Body of pancreas (tissue), 4 donors: ENCODE data around the gene SLX4IP. TPM values are rescaled to one million over a fixed set of nuclear protein-coding genes. Genes with fewer than 3 reads are reported as not detected.

ENCODE experiments used
- ATAC-seq: fragments of 150-250 bp; one replicate; pipeline ENCODE4 v1.9.1; 2016
- DNase-seq, 4 donors: peaks; one replicate each; pipeline ENCODE4 v3.0.0-alpha.2; 2019
- H3K27ac ChIP-seq, 4 donors: fragments of 200-600 bp; sonication (generic); 1 replicate in 3 of 4; 2 replicates in 1 of 4; pipeline versions ENCODE4 v1.5.1 to v1.6.1; 2016 to 2019; ENCODE audit warnings: mild to moderate bottlenecking in 1 of 4, mixed read lengths in 1 of 4, moderate library complexity in 1 of 4
- H3K27me3 ChIP-seq, 2 donors: fragments of 200-600 bp; sonication (generic); one replicate each; pipeline ENCODE4 v1.6.0; 2016; ENCODE audit warnings: mild to moderate bottlenecking in 1 of 2
- H3K36me3 ChIP-seq, 2 donors: fragments of 200-600 bp; sonication (generic); replicated peaks in 1 of 2; 2 replicates each; pipeline ENCODE4 v1.5.1; 2016; ENCODE audit warnings: low read depth in 2 of 2; ENCODE audit not compliant: insufficient read depth in 1 of 2
- H3K4me1 ChIP-seq: fragments of 200-600 bp; sonication (generic); one replicate; pipeline ENCODE4 v1.6.0; 2016
- H3K4me3 ChIP-seq, 2 donors: fragments of 200-600 bp; sonication (generic); 1 replicate in 1 of 2; 2 replicates in 1 of 2; pipeline ENCODE4 v1.5.1; 2016 to 2019
- H3K9me3 ChIP-seq, 3 donors: fragments of 200-600 bp; sonication (generic); 1 replicate in 2 of 3; 2 replicates in 1 of 3; pipeline ENCODE4 v1.5.1; 2016
- CTCF ChIP-seq, 7 experiments: fragments of 450-650 bp in 4 of 7; fragments of 200-600 bp in 3 of 7; sonication (generic) in 3 of 7; IDR thresholded peaks; one replicate each; pipeline ENCODE4 v1.5.1; 2016 to 2019; ENCODE audit warnings: antibody characterized with exemption in 7 of 7
- POLR2A ChIP-seq, 3 donors: fragments of 450-650 bp; IDR thresholded peaks; one replicate each; pipeline ENCODE4 v1.6.1; 2016; ENCODE audit warnings: antibody characterized with exemption in 3 of 3, mild to moderate bottlenecking in 2 of 3
- WGBS, 2 donors: methylation state at CpG; one replicate each; pipeline ENCODE4 v1.1.5; 2017; 5-methylcytosine and 5-hydroxymethylcytosine counted together
- intact Hi-C: fragments of 100-400 bp; cut with DNase I; formaldehyde crosslinking; loops from one replicate; pipeline ENCODE4 v1.15.1; 2023
- total RNA-seq, 2 donors: library from RNA; depleted of rRNA; stranded (reverse); fragments of >200 nt; gene quantifications; one replicate each; pipeline ENCODE4 v1.1.0, GENCODE V29; 2016

Gene SLX4IP
- total RNA-seq, 2 donors from 2014 or later: 4.3 to 4.7 TPM

- no peak for DNase-seq
- H3K4me1 ChIP-seq: peaks cover 51% of the 10 kb centered on the region
- 24 to 41% methylated on average over 2 of the region's 2 CpGs for WGBS, 2 donors
Observed at GRCh38 chr20:10554285-10554684, 119.2 kb downstream of the SLX4IP start.

GRCh38 chr20:10555393-10555792, 120.3 kb downstream of the SLX4IP start:
- DNase-seq: no peak
- intact Hi-C loops: no loop called here
- TF ChIP-seq POLR2A (IDR thresholded peaks at IDR 0.05) (no peak), CTCF (IDR thresholded peaks at IDR 0.05) (no peak)
- ATAC-seq: no peak
- Histone ChIP-seq H3K4me1 (peaks cover 40% of the 10 kb centered on the region), H3K36me3 (no peaks in the 10 kb centered on the region), H3K9me3 (no peaks in the 10 kb centered on the region), H3K4me3 (no peak overlapping the region), H3K27ac (no peak overlapping the region), H3K27me3 (no peaks in the 10 kb centered on the region)
- 86 to 89% methylated on average over 3 of the region's 3 CpGs for WGBS, 2 donors

More at GRCh38 chr20:10554285-10554684, 119.2 kb downstream of the SLX4IP start:
- no peak overlapping the region for H3K4me3 ChIP-seq
- H3K27ac ChIP-seq: no peak overlapping the region
- no peak for ATAC-seq
- no peaks in the 10 kb centered on the region for H3K36me3 ChIP-seq
- H3K27me3 ChIP-seq: no peaks in the 10 kb centered on the region
- no peak for TF ChIP-seq CTCF (IDR thresholded peaks at IDR 0.05)
- TF ChIP-seq POLR2A (IDR thresholded peaks at IDR 0.05): no peak
- H3K9me3 ChIP-seq: no peaks in the 10 kb centered on the region
- intact Hi-C loops: no loop called here

GRCh38 chr20:10555865-10556308, 120.8 kb downstream of the SLX4IP start:
- Histone ChIP-seq H3K4me3 (no peak overlapping the region), H3K27ac (no peak overlapping the region), H3K36me3 (no peaks in the 10 kb centered on the region), H3K9me3 (no peaks in the 10 kb centered on the region), H3K4me1 (peaks cover 35% of the 10 kb centered on the region), H3K27me3 (no peaks in the 10 kb centered on the region)
- intact Hi-C loops: no loop called here
- WGBS, 2 donors: 73 to 80% methylated on average over 5 of the region's 5 CpGs
- DNase-seq (no peak), ATAC-seq (no peak)
- TF ChIP-seq CTCF (IDR thresholded peaks at IDR 0.05): no peak
- TF ChIP-seq POLR2A (IDR thresholded peaks at IDR 0.05): no peak

- no peaks in the 10 kb centered on the region for H3K27me3 ChIP-seq
- H3K4me3 ChIP-seq: no peak overlapping the region
- H3K27ac ChIP-seq: no peak overlapping the region
- ATAC-seq: no peak
- intact Hi-C loops: no loop called here
- peaks cover 27% of the 10 kb centered on the region for H3K4me1 ChIP-seq
- TF ChIP-seq CTCF (IDR thresholded peaks at IDR 0.05) (no peak), POLR2A (IDR thresholded peaks at IDR 0.05) (no peak)
- H3K9me3 ChIP-seq: no peaks in the 10 kb centered on the region
- 84 to 97% methylated on average over 2 of the region's 2 CpGs for WGBS, 2 donors
- no peak for DNase-seq
- no peaks in the 10 kb centered on the region for H3K36me3 ChIP-seq
Observed at GRCh38 chr20:10556519-10557083, 121.5 kb downstream of the SLX4IP start.

GRCh38 chr20:10557685-10558084, 122.6 kb downstream of the SLX4IP start:
- Histone ChIP-seq H3K36me3 (no peaks in the 10 kb centered on the region), H3K27ac (no peak overlapping the region), H3K9me3 (no peaks in the 10 kb centered on the region), H3K27me3 (no peaks in the 10 kb centered on the region), H3K4me3 (no peak overlapping the region), H3K4me1 (peaks cover 17% of the 10 kb centered on the region)
- DNase-seq (no peak), ATAC-seq (no peak)
- intact Hi-C loops: no loop called here
- TF ChIP-seq CTCF (IDR thresholded peaks at IDR 0.05): no peak
- no peak for TF ChIP-seq POLR2A (IDR thresholded peaks at IDR 0.05)
- 86 to 91% methylated on average over 4 to 6 of the region's 6 CpGs for WGBS, 2 donors
